Thymus (tissue), 11 donors: ENCODE measurements around the gene CD300LG. TPM values are rescaled to one million over a fixed set of nuclear protein-coding genes. Genes with fewer than 3 reads are reported as not detected.

Source experiments
- DNase-seq, 9 donors: peaks; one replicate each; pipeline ENCODE4 v3.0.0-alpha.2; 2013; ENCODE audit warnings: low spot score in 9 of 9, low read depth in 6 of 9, missing footprints in 1 of 9
- H3K27ac ChIP-seq, 2 donors: one replicate each; pipeline ENCODE4 v1.5.1; 2013; ENCODE audit warnings: control low read depth in 1 of 2, low read depth in 1 of 2, low read length in 1 of 2, mild to moderate bottlenecking in 1 of 2, moderate library complexity in 1 of 2
- H3K27me3 ChIP-seq, 2 donors: one replicate each; pipeline ENCODE4 v1.5.1; 2013; ENCODE audit warnings: low read length in 1 of 2; ENCODE audit not compliant: control insufficient read depth in 2 of 2, insufficient read depth in 1 of 2
- H3K36me3 ChIP-seq, 2 donors: one replicate each; pipeline ENCODE4 v1.5.1; 2013; ENCODE audit warnings: low read length in 1 of 2, mild to moderate bottlenecking in 1 of 2, moderate library complexity in 1 of 2; ENCODE audit not compliant: control insufficient read depth in 2 of 2, insufficient read depth in 2 of 2
- H3K4me1 ChIP-seq, 2 donors: one replicate each; pipeline ENCODE4 v1.5.1; 2013; ENCODE audit warnings: low read length in 2 of 2; ENCODE audit not compliant: control insufficient read depth in 2 of 2, insufficient read depth in 2 of 2
- H3K4me3 ChIP-seq, 2 donors: one replicate each; pipeline ENCODE4 v1.5.1; 2013; ENCODE audit warnings: low read length in 2 of 2, control low read depth in 1 of 2, mild to moderate bottlenecking in 1 of 2
- H3K9me3 ChIP-seq, 2 donors: one replicate each; pipeline ENCODE4 v1.5.1; 2013; ENCODE audit warnings: low read length in 1 of 2, mild to moderate bottlenecking in 1 of 2; ENCODE audit not compliant: control insufficient read depth in 2 of 2, insufficient read depth in 1 of 2
- WGBS: extraction: QIAGEN DNeasy Blood & Tissue Kit; methylation state at CpG from one replicate; pipeline ENCODE4 v1.1.7; 2013; 5-methylcytosine and 5-hydroxymethylcytosine counted together
- polyA plus RNA-seq: library from polyadenylated mRNA; stranded (reverse); fragments of 200-250 nt; gene quantifications from one replicate; pipeline ENCODE4 v1.2.3, GENCODE V29; 2013
- total RNA-seq: library from RNA; stranded (reverse); fragments of 120-200 nt; gene quantifications from one replicate; pipeline ENCODE4 v1.2.4, GENCODE V29; 2013
- donor health status: healthy.

Gene CD300LG
- total and polyA plus RNA-seq, 2 donors: 0.71 to 5.7 TPM

GRCh38 chr17:43856141-43856540, 9.2 kb downstream of the CD300LG start:
- H3K36me3 ChIP-seq: no peaks in the 10 kb centered on the region
- H3K4me1 ChIP-seq: peaks cover 0 to 2% of the 10 kb centered on the region in 2 donors
- H3K27me3 ChIP-seq: peaks cover 0 to 28% of the 10 kb centered on the region in 2 donors
- WGBS: 96% methylated on average over 3 of the region's 3 CpGs
- no peak overlapping the region for H3K4me3 ChIP-seq
- no peak for DNase-seq
- peaks cover 0 to 6% of the 10 kb centered on the region in 2 donors for H3K9me3 ChIP-seq
- no peak overlapping the region for H3K27ac ChIP-seq

GRCh38 chr17:43857141-43857540, 10.2 kb downstream of the CD300LG start:
- H3K4me1 ChIP-seq: peaks cover 0 to 2% of the 10 kb centered on the region in 2 donors
- H3K27ac ChIP-seq: no peak overlapping the region
- 97% methylated on average over 5 of the region's 5 CpGs for WGBS
- H3K9me3 ChIP-seq: peaks cover 0 to 6% of the 10 kb centered on the region in 2 donors
- no peak for DNase-seq
- H3K4me3 ChIP-seq: no peak overlapping the region
- H3K27me3 ChIP-seq: peaks cover 0 to 28% of the 10 kb centered on the region in 2 donors
- H3K36me3 ChIP-seq: no peaks in the 10 kb centered on the region

DNA sequence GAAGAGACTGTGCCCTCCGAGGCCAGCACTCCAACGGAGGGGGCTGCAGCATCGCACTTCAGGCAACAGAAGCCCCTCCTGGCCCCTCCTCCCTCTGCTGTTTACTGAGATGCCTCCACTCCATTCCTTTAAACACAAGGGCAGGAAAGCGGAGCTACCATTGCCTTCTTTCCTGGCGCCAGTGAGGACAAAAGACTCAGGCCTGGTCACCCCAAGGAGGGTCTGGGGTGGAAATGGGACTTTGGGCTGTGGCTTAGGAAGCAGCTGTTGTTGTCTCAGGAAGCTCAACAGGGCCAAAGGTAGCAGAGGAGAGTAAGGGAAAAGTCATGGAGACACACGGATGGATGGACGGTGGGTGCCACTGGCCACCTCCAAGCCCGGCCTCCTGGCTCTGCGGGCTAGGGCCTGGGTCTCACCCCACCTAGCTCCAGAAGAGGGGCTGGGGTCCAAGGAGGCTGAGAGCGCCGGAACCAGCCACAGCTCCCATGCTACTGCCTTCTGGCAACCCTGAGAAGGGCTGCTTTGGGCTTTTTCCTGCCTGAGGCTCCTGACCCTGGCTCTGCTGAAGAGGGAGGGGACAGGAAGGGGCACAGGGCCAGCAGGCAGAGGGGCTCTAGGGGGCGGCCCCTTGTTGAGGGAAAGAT, 11.1 kb downstream of the CD300LG start:
- no peak for DNase-seq
- H3K27ac ChIP-seq: no peak overlapping the region
- H3K27me3 ChIP-seq: peaks cover 0 to 24% of the 10 kb centered on the region in 2 donors

GRCh38 chr17:43860077-43860725, 13.2 kb downstream of the CD300LG start:
- H3K4me1 ChIP-seq: peaks cover 0 to 2% of the 10 kb centered on the region in 2 donors
- DNase-seq: no peak
- no peaks in the 10 kb centered on the region for H3K36me3 ChIP-seq
- 94% methylated on average over 12 of the region's 12 CpGs for WGBS
- H3K27ac ChIP-seq: no peak overlapping the region
- no peak overlapping the region for H3K4me3 ChIP-seq
- H3K9me3 ChIP-seq: peaks cover 0 to 6% of the 10 kb centered on the region in 2 donors
- H3K27me3 ChIP-seq: peaks cover 0 to 19% of the 10 kb centered on the region in 2 donors

More for the DNA sequence above, 11.1 kb downstream of the CD300LG start:
- H3K4me3 ChIP-seq: no peak overlapping the region
- WGBS: 81% methylated on average over 12 of the region's 12 CpGs
- H3K36me3 ChIP-seq: no peaks in the 10 kb centered on the region
- H3K4me1 ChIP-seq: peaks cover 0 to 2% of the 10 kb centered on the region in 2 donors
- peaks cover 0 to 6% of the 10 kb centered on the region in 2 donors for H3K9me3 ChIP-seq

- peaks cover 0 to 2% of the 10 kb centered on the region in 2 donors for H3K4me1 ChIP-seq
- H3K36me3 ChIP-seq: no peaks in the 10 kb centered on the region
- no peak overlapping the region for H3K4me3 ChIP-seq
- H3K27ac ChIP-seq: no peak overlapping the region
- peaks cover 0 to 17% of the 10 kb centered on the region in 2 donors for H3K27me3 ChIP-seq
- H3K9me3 ChIP-seq: peaks cover 0 to 6% of the 10 kb centered on the region in 2 donors
- no peak for DNase-seq
- 79% methylated on average over 9 of the region's 9 CpGs for WGBS
These were observed 14.1 kb downstream of the CD300LG start for GRCh38 chr17:43860927-43861622.

- Histone ChIP-seq H3K9me3 (peaks cover 0 to 6% of the 10 kb centered on the region in 2 donors), H3K27me3 (peaks cover 0 to 15% of the 10 kb centered on the region in 2 donors), H3K36me3 (no peaks in the 10 kb centered on the region), H3K27ac (no peak overlapping the region), H3K4me3 (no peak overlapping the region), H3K4me1 (peaks cover 0 to 2% of the 10 kb centered on the region in 2 donors)
- DNase-seq: no peak
- 88% methylated on average over 9 of the region's 9 CpGs for WGBS
These were observed 15.0 kb downstream of the CD300LG start for GRCh38 chr17:43861960-43862359.

DNA sequence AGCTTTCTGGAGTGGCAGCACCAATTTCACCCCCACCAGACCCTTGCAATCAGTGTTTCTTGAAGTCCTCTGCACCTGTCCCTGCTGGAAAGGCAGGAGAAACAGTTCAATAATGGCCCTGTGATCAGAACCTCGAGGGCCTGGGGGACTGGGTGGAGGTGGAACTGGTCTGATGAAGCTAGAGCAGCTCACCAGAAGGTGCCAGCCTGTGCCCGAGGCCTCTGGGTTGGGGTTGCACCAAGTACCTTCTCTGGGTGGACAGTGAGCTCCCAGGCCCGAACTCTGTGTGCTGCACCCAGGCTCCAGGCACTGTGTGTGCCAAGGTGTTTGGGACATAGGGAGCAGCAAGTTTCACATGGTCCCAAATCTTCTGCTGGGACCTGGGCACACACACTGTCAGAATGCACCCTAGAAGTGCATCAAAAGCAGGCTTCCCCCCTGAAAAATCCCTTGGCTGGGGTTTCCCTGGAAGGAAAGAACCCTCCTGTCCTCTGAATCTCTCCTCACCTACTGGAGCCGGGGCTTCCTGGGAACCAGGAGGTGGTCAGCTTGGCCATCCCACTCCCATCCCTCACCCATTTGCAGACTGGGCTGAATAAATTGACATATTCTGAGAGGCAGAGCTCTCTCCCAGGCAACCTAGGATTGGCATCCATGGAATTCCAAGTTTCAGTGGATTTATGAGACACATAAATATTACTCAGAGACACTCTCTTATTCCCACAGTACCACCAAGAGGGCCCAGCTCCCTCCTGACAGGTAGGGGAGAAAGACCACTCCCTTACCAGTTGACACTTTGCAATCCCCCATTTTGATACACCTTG, 17.4 kb downstream of the CD300LG start:
- Histone ChIP-seq H3K27me3 (peaks cover 0 to 2% of the 10 kb centered on the region in 2 donors), H3K4me3 (no peak overlapping the region), H3K27ac (no peak overlapping the region), H3K9me3 (no peaks in the 10 kb centered on the region), H3K36me3 (no peaks in the 10 kb centered on the region), H3K4me1 (peaks cover 0 to 2% of the 10 kb centered on the region in 2 donors)
- WGBS: 85% methylated on average over 4 of the region's 4 CpGs
- no peak for DNase-seq

DNA sequence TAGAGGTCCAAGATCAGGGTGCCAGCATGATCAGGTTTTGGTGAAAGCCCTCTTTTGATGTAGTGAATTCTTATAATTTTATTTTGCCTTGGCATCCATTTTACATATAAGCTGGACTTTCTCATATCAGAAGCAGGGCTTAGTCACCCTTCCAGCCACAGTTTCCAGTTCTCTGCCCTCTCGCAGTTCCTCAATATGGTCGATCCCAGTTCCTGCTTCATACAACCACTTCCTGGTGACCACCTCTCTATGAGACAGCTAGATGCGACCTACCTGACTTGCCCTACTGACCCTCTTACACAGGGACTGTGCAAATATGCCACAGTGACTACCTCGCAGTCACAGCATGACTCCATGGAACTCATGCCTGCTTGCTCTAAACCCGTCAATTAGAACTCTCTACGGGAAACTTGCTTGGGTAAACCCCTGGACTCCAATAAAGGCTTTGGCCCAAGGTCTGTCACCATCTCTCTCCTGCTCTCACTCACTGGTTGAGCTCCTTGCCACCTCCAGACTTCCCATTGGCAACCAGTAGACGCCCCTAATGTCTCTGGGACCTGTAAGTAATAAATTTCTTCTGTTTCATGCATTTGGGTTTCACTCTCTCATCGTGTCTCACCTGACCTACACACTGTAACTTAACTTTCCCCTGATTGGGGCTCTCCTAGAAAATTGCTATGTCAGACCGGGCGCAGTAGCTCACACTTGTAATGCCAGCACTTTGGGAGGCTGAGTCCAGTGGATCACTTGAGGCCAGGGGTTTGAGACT, 21.4 kb downstream of the CD300LG start:
- Histone ChIP-seq H3K9me3 (no peaks in the 10 kb centered on the region), H3K4me1 (no peaks in the 10 kb centered on the region), H3K4me3 (no peak overlapping the region), H3K27me3 (no peaks in the 10 kb centered on the region), H3K27ac (no peak overlapping the region), H3K36me3 (no peaks in the 10 kb centered on the region)
- WGBS: 84% methylated on average over 10 of the region's 10 CpGs
- DNase-seq: peak in 1 of 9 donors; percentile 5
